Neuron (in vitro differentiated cells): ENCODE measurements around the gene UVRAG.
"Not testable (repeated sequence)": the region's sequence is repeated elsewhere in the genome, so short reads cannot be mapped to it uniquely, and the experiment has no call there.

ENCODE experiments used
- H2AFZ ChIP-seq: one replicate; pipeline ENCODE4 v1.6.1; 2013; ENCODE audit warnings: low read depth, mild to moderate bottlenecking, inconsistent platforms, low read length, moderate library complexity
- H3K27me3 ChIP-seq: one replicate; pipeline ENCODE4 v1.6.1; 2013; ENCODE audit warnings: low read length; ENCODE audit not compliant: insufficient read depth
- H3K36me3 ChIP-seq: one replicate; pipeline ENCODE4 v1.6.1; 2013; ENCODE audit warnings: low read length; ENCODE audit not compliant: insufficient read depth
- H3K4me1 ChIP-seq: one replicate; pipeline ENCODE4 v1.6.1; 2013; ENCODE audit warnings: low read length; ENCODE audit not compliant: insufficient read depth
- H3K4me3 ChIP-seq: 2 replicates; pipeline ENCODE4 v1.5.1; 2013; ENCODE audit warnings: mild to moderate bottlenecking, low read length, moderate library complexity
- H3K9me3 ChIP-seq: one replicate; pipeline ENCODE4 v1.6.1; 2013; ENCODE audit warnings: low read length

The UVRAG gene

DNA sequence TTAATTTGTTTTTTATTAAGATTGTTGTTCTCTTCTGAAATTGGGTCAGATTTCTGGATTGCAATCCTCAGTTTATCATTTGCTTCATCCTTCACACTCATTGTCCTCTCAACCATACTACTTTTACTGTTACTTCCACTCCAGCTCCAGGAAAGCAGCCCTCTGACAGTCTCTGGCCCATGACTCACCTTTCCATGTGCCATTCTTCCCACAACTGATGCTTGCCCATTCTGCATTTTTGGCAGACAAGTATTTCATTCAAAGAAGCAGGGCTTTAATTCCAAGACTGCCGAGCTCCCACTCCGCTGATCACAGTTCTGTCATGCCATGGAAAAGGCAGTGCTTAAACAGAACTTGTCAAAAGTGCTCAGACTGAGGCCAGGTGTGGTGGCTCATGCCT, 252.1 kb downstream of the UVRAG start:
- peaks cover 32% of the 10 kb centered on the region for H3K36me3 ChIP-seq
- no peaks in the 10 kb centered on the region for H3K4me1 ChIP-seq
- H2AFZ ChIP-seq: no peak overlapping the region
- H3K4me3 ChIP-seq: no peak overlapping the region
- no peaks in the 10 kb centered on the region for H3K9me3 ChIP-seq
- H3K27me3 ChIP-seq: no peaks in the 10 kb centered on the region

DNA sequence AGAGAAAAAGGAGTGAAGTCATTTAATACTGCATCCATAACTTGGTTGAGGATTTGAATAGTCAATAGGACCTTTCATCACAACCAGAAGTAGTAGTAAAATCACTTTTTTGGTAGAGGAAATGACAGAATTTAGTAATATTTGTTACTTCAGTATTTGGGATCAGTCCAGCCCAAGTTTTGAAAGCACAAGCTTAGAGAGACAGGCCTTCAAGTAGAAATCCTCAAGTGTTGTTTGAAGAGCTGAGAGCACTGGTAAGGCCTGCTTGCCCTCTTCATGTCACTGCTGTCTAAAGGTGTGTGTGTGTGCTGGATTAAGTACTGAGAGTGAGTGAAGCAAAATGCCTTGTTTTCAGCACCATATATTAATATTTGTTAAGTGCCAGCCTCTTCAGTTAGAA, 254.0 kb downstream of the UVRAG start:
- Histone ChIP-seq H3K9me3 (no peaks in the 10 kb centered on the region), H3K27me3 (no peaks in the 10 kb centered on the region), H2AFZ (no peak overlapping the region), H3K4me1 (no peaks in the 10 kb centered on the region), H3K4me3 (no peak overlapping the region), H3K36me3 (peaks cover 29% of the 10 kb centered on the region)

DNA sequence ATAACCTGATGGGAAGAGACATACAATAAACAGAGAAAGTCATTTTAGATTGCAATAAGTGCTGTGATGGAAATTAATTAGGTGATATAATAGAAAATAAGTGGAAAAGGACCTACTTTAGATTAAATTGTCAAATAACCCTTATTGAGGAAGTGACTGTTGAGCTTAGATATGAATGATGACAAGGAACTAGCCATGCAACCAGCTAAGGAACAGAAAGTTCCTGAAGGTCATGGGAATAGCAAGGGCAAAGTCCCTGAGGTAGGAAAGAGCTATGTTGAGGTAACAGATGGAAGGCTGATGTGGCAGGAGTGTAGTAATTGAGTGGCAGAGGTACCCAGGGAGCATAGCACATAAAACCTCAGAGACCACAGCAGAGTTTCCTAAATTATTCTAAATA, 256.1 kb downstream of the UVRAG start:
- H3K4me3 ChIP-seq: no peak overlapping the region
- no peaks in the 10 kb centered on the region for H3K4me1 ChIP-seq
- no peaks in the 10 kb centered on the region for H3K27me3 ChIP-seq
- peaks cover 2% of the 10 kb centered on the region for H3K9me3 ChIP-seq
- no peak overlapping the region for H2AFZ ChIP-seq
- H3K36me3 ChIP-seq: peaks cover 24% of the 10 kb centered on the region

DNA sequence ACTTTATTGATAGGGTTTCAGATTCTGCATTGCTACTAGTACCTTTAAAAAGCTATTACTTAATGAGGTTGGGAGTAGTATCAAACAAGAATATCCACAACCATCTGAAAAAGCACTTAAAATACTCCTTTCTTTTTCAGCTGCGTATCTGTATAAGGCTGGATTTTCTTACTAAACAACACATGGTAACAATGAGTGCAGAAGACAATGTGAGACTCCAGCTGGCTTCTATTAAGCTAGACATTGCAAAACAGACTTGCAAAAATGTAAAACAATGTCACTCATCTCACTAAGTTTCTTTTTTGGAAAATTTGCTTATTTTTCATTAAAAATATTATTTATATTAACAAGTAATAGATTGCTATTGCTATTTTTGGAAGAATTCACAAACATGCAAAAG, 258.7 kb downstream of the UVRAG start:
- Histone ChIP-seq H3K27me3 (no peaks in the 10 kb centered on the region), H3K4me3 (no peak overlapping the region), H3K4me1 (no peaks in the 10 kb centered on the region), H3K36me3 (peaks cover 4% of the 10 kb centered on the region), H3K9me3 (peaks cover 2% of the 10 kb centered on the region), H2AFZ (no peak overlapping the region)

DNA sequence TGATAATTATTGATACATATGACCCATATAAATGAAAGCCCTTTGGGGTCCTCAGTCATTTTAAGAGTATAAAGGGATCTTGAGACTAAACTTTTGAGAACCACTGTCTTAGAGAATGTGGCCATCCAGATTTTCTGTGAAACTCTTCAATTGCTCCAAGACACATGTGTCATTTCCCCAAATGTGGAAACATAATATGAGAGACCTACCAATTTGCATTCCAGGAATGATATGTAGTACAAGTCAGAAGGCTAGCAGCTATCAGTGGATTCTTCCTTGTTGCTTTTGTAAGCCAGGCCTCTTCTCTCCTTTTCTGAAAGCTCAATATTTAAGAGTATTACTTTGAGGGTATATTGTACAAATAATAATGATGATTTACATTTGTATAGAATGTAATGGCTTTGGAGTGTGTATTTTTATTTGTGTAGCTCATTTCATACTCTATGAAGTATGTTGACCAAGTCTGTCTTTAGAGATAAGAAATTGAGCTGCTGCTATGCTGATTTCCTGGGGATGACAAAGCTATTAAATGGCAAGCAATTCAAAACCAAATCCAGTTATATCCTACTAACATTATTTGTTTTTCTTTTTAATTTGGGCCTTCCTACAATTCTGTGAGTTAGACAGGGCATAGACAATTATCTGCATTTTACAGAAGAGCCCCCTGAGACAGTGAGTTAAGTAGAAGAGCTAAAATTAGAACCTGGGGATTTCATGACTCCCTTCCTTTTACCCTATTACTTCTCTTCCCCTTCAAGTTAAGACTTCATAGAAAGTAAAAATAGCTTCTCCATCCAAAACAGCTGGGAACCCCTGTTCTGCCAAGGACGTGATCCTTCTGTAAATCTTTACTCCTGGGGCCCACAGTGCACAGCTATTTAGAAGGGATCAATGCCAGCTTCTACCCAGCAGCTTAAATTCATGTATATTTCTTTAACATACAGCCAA, 259.4 kb downstream of the UVRAG start:
- H3K9me3 ChIP-seq: peaks cover 2% of the 10 kb centered on the region
- H3K4me3 ChIP-seq: no peak overlapping the region
- H3K36me3 ChIP-seq: peaks cover 3% of the 10 kb centered on the region
- no peaks in the 10 kb centered on the region for H3K4me1 ChIP-seq
- H3K27me3 ChIP-seq: no peaks in the 10 kb centered on the region
- H2AFZ ChIP-seq: no peak overlapping the region

DNA sequence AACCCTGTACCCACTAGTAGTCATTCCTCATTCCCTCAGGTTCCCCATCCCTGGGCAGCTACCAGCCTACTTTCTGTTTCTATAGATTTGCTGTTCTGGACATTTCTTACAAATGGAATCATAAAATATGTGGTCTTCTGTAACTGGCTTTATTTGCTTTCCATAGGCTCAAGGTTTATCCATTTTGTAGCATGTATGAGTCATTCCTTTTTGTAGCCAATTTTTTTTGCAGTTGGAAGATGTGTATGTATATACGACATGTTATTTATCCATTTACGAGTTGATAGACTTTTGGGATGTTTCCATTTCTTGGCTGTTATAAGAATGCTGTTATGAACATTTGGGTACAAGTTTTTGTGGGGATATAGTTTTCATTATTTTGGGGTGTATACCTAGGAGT, 260.7 kb downstream of the UVRAG start:
- Histone ChIP-seq H2AFZ (no peak overlapping the region), H3K4me1 (no peaks in the 10 kb centered on the region), H3K27me3 (no peaks in the 10 kb centered on the region), H3K4me3 (no peak overlapping the region), H3K36me3 (no peaks in the 10 kb centered on the region), H3K9me3 (peaks cover 2% of the 10 kb centered on the region)

DNA sequence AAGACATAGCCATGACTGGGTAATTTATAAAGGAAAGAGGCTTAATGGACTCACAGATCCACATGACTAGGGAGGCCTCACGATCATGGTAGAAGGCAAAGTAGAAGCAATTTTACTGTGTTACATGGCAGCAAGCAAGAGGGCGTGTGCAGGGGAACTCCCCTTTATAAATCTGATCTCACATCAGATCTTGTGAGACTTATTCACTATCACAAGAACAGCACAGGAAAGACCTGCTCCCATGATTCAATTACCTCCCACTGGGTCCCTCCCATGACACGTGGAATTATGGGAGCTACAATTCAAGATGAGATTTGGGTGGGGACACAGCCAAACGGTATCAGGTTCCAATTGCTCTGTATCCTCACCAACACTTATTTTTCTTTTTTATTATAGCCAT, 261.2 kb downstream of the UVRAG start:
- not testable (repeated sequence) for H3K27me3 ChIP-seq, H3K36me3 ChIP-seq, H2AFZ ChIP-seq, H3K4me1 ChIP-seq, H3K4me3 ChIP-seq, H3K9me3 ChIP-seq

DNA sequence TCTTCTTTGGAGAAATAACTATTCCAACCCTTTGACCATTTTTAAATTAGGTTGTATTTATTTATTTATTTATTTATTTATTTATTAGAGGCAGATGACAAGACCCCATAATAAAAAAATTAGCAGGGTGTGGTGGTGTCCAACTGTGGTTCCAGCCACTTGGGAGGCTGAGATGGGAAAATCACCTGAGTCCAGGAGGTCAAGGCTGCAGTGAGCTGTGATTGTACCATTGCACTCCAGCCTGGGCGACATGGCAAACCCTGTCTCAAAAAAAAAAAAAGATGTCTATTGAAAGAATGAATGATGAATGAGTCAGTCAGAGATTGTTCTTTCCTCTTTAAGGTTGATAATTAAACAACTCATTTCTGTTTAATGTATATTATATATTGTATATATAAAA, 261.7 kb downstream of the UVRAG start:
- H2AFZ ChIP-seq: no peak overlapping the region
- no peak overlapping the region for H3K4me3 ChIP-seq
- peaks cover 2% of the 10 kb centered on the region for H3K9me3 ChIP-seq
- H3K4me1 ChIP-seq: no peaks in the 10 kb centered on the region
- H3K36me3 ChIP-seq: no peaks in the 10 kb centered on the region
- H3K27me3 ChIP-seq: no peaks in the 10 kb centered on the region

DNA sequence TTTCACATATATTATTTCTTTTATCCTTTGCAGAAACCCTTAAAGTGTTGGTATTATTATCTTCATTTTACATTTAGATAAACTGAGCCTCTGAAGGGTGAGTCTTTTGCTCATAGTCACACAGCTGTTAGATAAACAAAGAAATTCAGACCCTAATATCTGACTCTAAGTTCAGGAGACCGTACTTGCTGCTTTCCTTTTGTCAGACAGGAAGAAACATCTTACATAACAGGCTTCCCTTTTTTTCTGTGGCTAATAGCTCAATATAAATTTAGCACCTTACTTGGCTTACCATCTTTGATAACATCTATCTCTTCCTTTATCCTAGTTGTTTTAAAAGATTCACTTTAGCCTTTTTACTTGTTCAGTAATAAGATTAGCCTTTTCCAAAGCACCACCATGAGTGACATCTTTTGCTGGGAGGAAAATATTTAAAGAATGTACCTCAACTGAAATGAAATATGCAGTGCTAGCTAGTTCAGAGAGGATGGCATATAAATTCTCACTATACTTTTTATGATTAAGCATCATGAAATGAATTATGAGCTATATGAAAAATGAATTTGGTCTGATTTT, 262.7 kb downstream of the UVRAG start:
- no peaks in the 10 kb centered on the region for H3K27me3 ChIP-seq
- no peak overlapping the region for H3K4me3 ChIP-seq
- no peaks in the 10 kb centered on the region for H3K36me3 ChIP-seq
- no peaks in the 10 kb centered on the region for H3K4me1 ChIP-seq
- H3K9me3 ChIP-seq: peaks cover 2% of the 10 kb centered on the region
- no peak overlapping the region for H2AFZ ChIP-seq

DNA sequence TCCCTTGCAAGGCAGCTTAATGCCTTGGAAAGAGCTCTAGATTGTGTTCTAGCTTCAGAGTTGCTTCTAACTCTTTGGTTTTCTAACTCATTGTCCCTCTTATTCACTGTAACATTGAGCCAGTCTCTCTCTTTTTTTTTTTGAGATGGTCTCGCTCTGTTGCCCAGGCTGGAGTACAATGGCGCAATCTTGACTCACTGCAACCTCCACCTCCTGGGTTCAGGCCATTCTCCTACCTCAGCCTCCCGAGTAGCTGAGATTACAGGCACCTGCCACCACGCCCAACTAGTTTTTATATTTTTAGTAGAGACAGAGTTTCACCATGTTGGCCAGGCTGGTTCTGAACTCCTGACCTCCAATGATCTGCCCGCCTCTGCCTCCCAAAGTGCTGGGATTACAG, 266.1 kb downstream of the UVRAG start:
- not testable (repeated sequence) for H3K27me3 ChIP-seq, H2AFZ ChIP-seq, H3K36me3 ChIP-seq, H3K9me3 ChIP-seq, H3K4me3 ChIP-seq
- peaks cover 32% of the 10 kb centered on the region for H3K4me1 ChIP-seq

DNA sequence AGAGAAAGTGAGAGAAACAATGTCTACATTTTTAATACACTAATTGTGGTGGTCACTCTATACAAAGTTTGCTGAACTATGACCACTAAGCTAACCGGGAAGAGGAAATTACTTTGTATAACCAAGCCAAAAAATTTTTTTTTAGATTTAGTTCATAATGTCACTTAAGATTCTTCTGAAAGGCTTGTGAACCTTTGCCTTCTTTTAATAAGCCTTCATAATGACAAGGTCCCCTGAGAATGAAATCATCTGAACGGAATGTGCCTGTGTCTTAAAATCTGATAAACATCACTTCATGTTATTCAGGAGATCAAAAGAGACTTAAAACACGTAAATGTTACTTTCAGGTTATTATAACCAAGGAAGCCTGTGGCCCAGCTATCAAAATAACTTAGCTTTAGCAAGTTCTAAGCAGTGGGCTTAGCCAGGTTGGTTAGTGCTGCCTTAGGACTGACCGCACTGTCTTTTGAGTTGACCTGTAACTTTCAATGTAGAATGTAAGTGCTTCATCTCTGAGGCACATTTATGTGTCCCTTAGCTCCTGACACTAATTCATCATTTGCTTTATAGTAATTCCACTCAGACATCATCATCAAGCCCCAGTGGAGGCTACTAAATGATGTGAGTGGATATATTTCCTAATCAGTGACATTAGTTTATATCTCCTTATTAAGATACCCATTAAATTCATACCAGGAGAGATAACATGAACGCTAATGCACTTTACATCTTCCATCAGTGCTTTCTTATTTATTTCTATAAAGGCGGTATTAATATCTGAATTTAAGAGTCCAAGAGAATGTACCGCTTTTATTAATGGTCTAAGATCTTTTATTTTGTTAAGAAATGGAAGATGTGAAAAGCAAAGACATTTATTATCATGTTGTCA, 268.8 kb downstream of the UVRAG start:
- H3K4me1 ChIP-seq: peaks cover 35% of the 10 kb centered on the region
- H3K4me3 ChIP-seq: no peak overlapping the region

DNA sequence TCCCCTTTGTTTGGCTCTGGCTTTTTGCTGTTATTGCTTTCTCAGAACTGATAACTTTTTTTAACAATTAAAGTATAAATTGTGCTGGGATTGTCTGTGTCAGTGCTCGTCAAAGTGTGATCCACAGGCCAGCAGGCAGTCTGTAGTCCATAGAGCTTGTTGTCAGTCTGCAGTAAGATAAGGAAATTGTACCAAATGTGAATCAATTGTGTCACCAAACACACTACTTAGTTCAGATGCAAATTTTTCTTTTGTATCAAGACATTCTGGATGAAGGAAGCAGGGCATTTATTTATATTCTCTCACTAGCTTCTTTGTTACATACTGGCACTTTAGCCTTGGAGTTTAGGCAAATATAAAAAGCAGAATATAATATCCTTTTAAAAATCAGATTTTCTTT, 270.3 kb downstream of the UVRAG start:
- peaks cover 6% of the 10 kb centered on the region for H3K36me3 ChIP-seq
- no peaks in the 10 kb centered on the region for H3K27me3 ChIP-seq
- peaks cover 35% of the 10 kb centered on the region for H3K4me1 ChIP-seq
- no peak overlapping the region for H2AFZ ChIP-seq
- H3K4me3 ChIP-seq: no peak overlapping the region
- H3K9me3 ChIP-seq: no peaks in the 10 kb centered on the region

More for the DNA sequence above, 268.8 kb downstream of the UVRAG start:
- Histone ChIP-seq H3K36me3 (no peaks in the 10 kb centered on the region), H2AFZ (no peak overlapping the region), H3K27me3 (no peaks in the 10 kb centered on the region), H3K9me3 (no peaks in the 10 kb centered on the region)
